NB4 (cell line): Measurements from ENCODE around the gene ALPP.

Source experiments
- POLR2A ChIP-seq: IDR thresholded peaks from 2 replicates; pipeline ENCODE4 v1.6.1; 2011; ENCODE audit warnings: mild to moderate bottlenecking; ENCODE audit not compliant: insufficient read length; ENCODE audit errors: extremely low read depth
- TF ChIP-seq, protein P1 (sequence below): IDR thresholded peaks from one replicate; pipeline ENCODE4 v1.5.1; 2012; ENCODE audit warnings: low read depth, low read length
- TF ChIP-seq, protein P2 (sequence below): IDR thresholded peaks from 2 replicates; pipeline ENCODE4 v1.6.1; 2011; ENCODE audit warnings: low read depth, low read length

DNA sequence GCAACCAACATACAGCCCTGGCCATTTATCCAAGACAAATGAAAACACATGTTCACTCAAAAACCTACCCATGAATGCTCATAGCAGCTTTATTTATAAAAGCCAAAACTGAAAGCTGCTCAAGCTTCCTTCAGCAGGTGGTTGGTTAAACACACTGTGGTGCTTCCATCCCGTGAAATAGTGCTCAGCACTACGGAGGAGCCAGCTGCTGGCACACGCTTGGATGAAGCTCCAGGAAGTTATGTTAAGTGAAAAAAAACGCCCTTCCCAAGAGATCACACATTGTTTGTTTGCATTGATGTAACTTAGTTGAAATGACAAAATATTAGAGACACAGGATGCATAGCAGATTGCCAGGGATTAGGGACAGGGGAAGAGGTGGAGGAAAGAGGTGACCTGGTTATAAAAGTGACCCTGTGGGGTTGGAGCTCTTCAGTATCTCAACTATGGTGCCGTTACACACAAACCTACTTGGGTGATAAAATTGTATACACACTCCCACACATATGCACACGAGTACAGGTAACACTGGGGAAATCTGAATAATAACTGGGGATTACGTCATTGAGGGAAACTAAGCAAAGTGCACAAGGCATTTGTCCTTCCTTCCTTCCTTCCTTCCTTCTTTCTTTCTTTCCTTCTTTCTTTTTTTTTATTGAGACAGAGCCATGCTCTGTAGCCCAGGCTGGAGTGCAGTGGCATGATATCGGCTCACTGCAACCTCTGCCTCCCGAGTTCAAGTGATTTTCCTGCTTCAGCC is 21.9 kb downstream of the ALPP start:
- TF ChIP-seq, protein P1, sequence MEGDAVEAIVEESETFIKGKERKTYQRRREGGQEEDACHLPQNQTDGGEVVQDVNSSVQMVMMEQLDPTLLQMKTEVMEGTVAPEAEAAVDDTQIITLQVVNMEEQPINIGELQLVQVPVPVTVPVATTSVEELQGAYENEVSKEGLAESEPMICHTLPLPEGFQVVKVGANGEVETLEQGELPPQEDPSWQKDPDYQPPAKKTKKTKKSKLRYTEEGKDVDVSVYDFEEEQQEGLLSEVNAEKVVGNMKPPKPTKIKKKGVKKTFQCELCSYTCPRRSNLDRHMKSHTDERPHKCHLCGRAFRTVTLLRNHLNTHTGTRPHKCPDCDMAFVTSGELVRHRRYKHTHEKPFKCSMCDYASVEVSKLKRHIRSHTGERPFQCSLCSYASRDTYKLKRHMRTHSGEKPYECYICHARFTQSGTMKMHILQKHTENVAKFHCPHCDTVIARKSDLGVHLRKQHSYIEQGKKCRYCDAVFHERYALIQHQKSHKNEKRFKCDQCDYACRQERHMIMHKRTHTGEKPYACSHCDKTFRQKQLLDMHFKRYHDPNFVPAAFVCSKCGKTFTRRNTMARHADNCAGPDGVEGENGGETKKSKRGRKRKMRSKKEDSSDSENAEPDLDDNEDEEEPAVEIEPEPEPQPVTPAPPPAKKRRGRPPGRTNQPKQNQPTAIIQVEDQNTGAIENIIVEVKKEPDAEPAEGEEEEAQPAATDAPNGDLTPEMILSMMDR, result no peak
- no peak for TF ChIP-seq POLR2A
- TF ChIP-seq, protein P2, sequence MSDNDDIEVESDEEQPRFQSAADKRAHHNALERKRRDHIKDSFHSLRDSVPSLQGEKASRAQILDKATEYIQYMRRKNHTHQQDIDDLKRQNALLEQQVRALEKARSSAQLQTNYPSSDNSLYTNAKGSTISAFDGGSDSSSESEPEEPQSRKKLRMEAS, result no peak
